Keratinocyte (primary cell): Measurements from ENCODE around the gene ELAVL2.

ENCODE experiments used
- CTCF ChIP-seq, 3 experiments: IDR thresholded peaks in 1 of 3; conservative IDR thresholded peaks in 1 of 3; optimal IDR thresholded peaks in 1 of 3; 2 replicates in 2 of 3; 3 replicates in 1 of 3; pipeline versions ENCODE3 to v1.5.1; 2011; ENCODE audit warnings: low read length in 3 of 3, mild to moderate bottlenecking in 3 of 3, moderate library complexity in 2 of 3, control low read depth in 1 of 3, inconsistent platforms in 1 of 3; ENCODE audit not compliant: insufficient read depth in 2 of 3; ENCODE audit errors: extremely low read depth in 1 of 3
- EZH2 ChIP-seq: IDR thresholded peaks from one replicate; pipeline ENCODE4 v1.6.1; 2012; ENCODE audit warnings: inconsistent platforms, mild to moderate bottlenecking, low read length, moderate library complexity

- TF ChIP-seq CTCF (optimal IDR thresholded peaks at IDR 0.05 in 1 of 3, IDR thresholded peaks at IDR 0.05 in 1 of 3, conservative IDR thresholded peaks at IDR 0.05 in 1 of 3; ENCODE audit: extremely low read depth in 1 of 3, insufficient read depth in 2 of 3, low read length in 3 of 3) (no peak), EZH2 (no peak)
These were observed 166.6 kb downstream of the ELAVL2 start for GRCh38 chr9:23659346-23660006.
